Ovary (tissue), 9 donors: Measurements from ENCODE around the gene RSAD2. TPM values are rescaled to one million over a fixed set of nuclear protein-coding genes. Genes with fewer than 3 reads are reported as not detected.

Experiments used
- DNase-seq, 5 donors: peaks; one replicate each; pipeline ENCODE4 v3.0.0-alpha.2; 2019 to 2020
- H3K27ac ChIP-seq, 2 donors: fragments of 200-600 bp; one replicate each; pipeline versions ENCODE4 v1.5.1 to v1.8.0; 2019 to 2022
- H3K27me3 ChIP-seq: fragments of 200-600 bp; one replicate; pipeline ENCODE4 v1.8.0; 2022
- H3K36me3 ChIP-seq: fragments of 200-600 bp; sonication (generic); one replicate; pipeline ENCODE4 v1.5.1; 2019
- H3K4me1 ChIP-seq: one replicate; pipeline ENCODE4 v1.8.1; 2013; ENCODE audit warnings: mild to moderate bottlenecking, moderate library complexity; ENCODE audit not compliant: insufficient read depth
- H3K4me3 ChIP-seq: fragments of 200-600 bp; sonication (generic); one replicate; pipeline ENCODE4 v1.5.1; 2017
- H3K9me3 ChIP-seq, 2 donors: fragments of 200-600 bp in 1 of 2; sonication (generic) in 1 of 2; one replicate each; pipeline versions ENCODE4 v1.5.1 to v1.8.1; 2013 to 2019; ENCODE audit warnings: mild to moderate bottlenecking in 1 of 2, moderate library complexity in 1 of 2
- EP300 ChIP-seq: sonication (generic); formaldehyde crosslinking; IDR thresholded peaks from one replicate; pipeline ENCODE4 v1.6.1; 2017; ENCODE audit warnings: antibody characterized with exemption
- POLR2A ChIP-seq: fragments of 450-650 bp; IDR thresholded peaks from one replicate; pipeline ENCODE4 v1.6.1; 2017; ENCODE audit warnings: antibody characterized with exemption, mild to moderate bottlenecking, moderate library complexity
- WGBS, 3 donors: extraction: QIAGEN DNeasy Blood & Tissue Kit in 1 of 3; methylation state at CpG; one replicate each; pipeline versions ENCODE4 v1.1.5 to v1.1.7; 2013 to 2017; 5-methylcytosine and 5-hydroxymethylcytosine counted together
- intact Hi-C, 4 donors: fragments of 100-400 bp; cut with DNase I; formaldehyde crosslinking; loops; one replicate each; pipeline versions ENCODE4 v1.11.0 to v1.15.1; 2022 to 2023
- polyA plus RNA-seq, 2 donors: library from polyadenylated mRNA; stranded (reverse); fragments of 200-250 nt in 1 of 2; fragments of 350-450 nt in 1 of 2; fragmentation: Illumina TruSeq in 1 of 2; extraction: RNeasy Lipid Tissue Mini Kit (QIAGEN cat#74804) in 1 of 2; gene quantifications; one replicate each; pipeline ENCODE4 v1.2.3, GENCODE V29; 2013 to 2014
- total RNA-seq, 7 donors: library from RNA; depleted of rRNA in 2 of 7; stranded (reverse); fragments of >200 nt in 2 of 7; fragmentation: NEBNext Ultra II Directional in 3 of 7; extraction: Animal tissue kit (Norgen Biotek cat#: 25700) in 3 of 7; gene quantifications; one replicate each; pipeline versions ENCODE4 v1.1.0 to v1.2.4, GENCODE V29; 2016 to 2023
- TF ChIP-seq, protein P1 (sequence below), 3 donors: fragments of 450-650 bp in 2 of 3; fragments of 200-600 bp in 1 of 3; IDR thresholded peaks; one replicate each; pipeline versions ENCODE4 v1.5.1 to v1.8.0; 2016 to 2022; ENCODE audit warnings: antibody characterized with exemption in 3 of 3, mild to moderate bottlenecking in 1 of 3
- donor health status: DM: no; HTN: no; CAD: no; lungs with moderate emphysema.
- donor health status: DM: no; HTN: no; CAD: no.
- donor health status: Bipolar disorder and iron deficiency.
- donor health status: DM: yes; HTN: yes; CAD: no.
- donor health status: DM: no; HTN: no; CAD: no.
- donor health status: DM: yes; HTN: yes; CAD: no.

The RSAD2 gene
- total and polyA plus RNA-seq, 9 donors = 1.9 to 11.1 (median 4.7) TPM

DNA sequence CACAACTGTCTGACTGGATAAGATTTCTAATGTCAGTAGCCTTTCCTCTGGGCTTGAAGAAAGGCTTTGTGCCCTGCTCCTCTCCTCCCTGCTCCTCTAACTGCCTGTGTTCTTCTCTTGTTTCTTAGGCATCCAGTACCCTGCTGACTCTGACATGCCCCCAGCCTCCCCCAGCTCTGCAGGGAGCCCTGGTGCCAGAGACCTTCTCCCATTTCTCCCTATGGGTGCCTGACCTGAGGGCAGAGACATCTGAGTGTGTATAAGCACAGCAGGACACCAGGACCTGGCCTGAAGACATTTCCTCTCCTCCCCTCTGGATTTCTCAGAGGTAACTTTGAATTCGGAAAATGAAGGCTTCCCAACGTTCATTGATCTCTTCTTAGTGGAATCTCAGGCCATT, 63.2 kb downstream of the RSAD2 start:
- H3K4me3 ChIP-seq = no peak overlapping the region
- no peaks in the 10 kb centered on the region for H3K36me3 ChIP-seq
- no peak for DNase-seq
- 84 to 98% (median 89%) methylated on average over 2 of the region's 2 CpGs for WGBS, 3 donors
- H3K27ac ChIP-seq = no peak overlapping the region
- intact Hi-C loops = no loop called here
- peaks cover 2% of the 10 kb centered on the region for H3K4me1 ChIP-seq
- no peaks in the 10 kb centered on the region for H3K27me3 ChIP-seq
- no peak for TF ChIP-seq POLR2A
- no peak for TF ChIP-seq EP300
- TF ChIP-seq, protein P1, sequence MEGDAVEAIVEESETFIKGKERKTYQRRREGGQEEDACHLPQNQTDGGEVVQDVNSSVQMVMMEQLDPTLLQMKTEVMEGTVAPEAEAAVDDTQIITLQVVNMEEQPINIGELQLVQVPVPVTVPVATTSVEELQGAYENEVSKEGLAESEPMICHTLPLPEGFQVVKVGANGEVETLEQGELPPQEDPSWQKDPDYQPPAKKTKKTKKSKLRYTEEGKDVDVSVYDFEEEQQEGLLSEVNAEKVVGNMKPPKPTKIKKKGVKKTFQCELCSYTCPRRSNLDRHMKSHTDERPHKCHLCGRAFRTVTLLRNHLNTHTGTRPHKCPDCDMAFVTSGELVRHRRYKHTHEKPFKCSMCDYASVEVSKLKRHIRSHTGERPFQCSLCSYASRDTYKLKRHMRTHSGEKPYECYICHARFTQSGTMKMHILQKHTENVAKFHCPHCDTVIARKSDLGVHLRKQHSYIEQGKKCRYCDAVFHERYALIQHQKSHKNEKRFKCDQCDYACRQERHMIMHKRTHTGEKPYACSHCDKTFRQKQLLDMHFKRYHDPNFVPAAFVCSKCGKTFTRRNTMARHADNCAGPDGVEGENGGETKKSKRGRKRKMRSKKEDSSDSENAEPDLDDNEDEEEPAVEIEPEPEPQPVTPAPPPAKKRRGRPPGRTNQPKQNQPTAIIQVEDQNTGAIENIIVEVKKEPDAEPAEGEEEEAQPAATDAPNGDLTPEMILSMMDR (IDR thresholded peaks at IDR 0.05) = no peak
- no peaks in the 10 kb centered on the region for H3K9me3 ChIP-seq

DNA sequence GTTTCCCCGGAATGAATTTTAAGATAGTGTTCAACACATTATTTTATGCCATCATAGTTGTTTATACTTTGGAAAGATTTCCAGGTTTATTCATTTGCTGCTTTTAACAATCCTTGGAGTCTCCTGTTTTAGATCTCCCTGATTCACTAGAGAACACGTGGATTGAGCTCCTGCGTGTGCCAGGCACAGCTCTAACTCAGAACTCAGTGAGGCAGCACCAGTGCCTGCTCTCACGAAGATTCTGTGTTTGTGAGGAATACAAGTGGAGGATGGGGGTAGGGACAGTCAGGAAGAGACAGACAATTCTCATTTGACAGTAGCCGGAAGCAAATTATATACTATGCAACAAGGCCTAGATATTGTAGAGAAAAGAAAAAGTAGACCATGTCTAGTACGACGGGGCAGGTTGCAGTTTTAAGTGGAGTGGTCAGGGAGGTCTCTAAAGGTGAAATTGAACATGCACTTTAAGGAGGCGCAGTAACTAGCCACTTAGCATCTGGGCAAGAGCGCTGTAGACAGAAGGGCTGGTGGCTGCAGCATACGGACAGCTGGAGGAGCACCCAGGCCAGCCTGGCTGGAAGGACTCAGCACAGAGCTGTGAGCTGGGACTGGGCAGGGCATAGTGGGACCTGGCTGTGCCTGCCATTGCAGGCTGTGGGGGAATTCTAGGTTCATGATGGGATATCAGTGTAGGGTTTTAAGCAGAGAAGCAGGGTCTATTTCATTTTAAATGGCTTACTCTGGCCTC, 63.9 kb downstream of the RSAD2 start:
- H3K27ac ChIP-seq = no peak overlapping the region
- no peaks in the 10 kb centered on the region for H3K36me3 ChIP-seq
- no peak overlapping the region for H3K4me3 ChIP-seq
- DNase-seq = no peak
- TF ChIP-seq EP300 (no peak), POLR2A (no peak)
- TF ChIP-seq, protein P1 (IDR thresholded peaks at IDR 0.05) = no peak
- 94 to 96% (median 96%) methylated on average over 10 of the region's 10 CpGs for WGBS, 3 donors
- intact Hi-C loops = no loop called here
- no peaks in the 10 kb centered on the region for H3K9me3 ChIP-seq
- peaks cover 2% of the 10 kb centered on the region for H3K4me1 ChIP-seq
- no peaks in the 10 kb centered on the region for H3K27me3 ChIP-seq

DNA sequence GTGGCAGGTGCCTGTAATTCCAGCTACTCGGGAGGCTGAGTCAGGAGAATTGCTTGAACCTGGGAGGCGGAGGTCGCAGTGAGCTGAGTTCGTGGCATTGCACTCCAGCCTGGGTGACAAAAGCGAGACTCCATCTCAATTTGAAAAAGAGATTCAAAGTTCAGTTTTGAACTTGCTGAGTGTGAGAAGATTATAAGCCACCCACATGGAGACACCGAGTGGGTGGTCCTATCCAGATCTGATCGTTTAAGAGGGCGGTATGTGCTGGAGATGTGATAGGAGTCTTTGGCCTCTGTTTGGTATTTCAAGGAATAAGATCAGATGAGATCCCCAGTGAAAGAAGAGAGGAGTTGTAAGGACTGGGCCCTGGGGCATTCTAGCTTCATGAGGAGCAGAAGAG, 65.3 kb downstream of the RSAD2 start:
- Histone ChIP-seq H3K4me3 (no peak overlapping the region), H3K9me3 (no peaks in the 10 kb centered on the region), H3K27ac (no peak overlapping the region), H3K4me1 (peaks cover 2% of the 10 kb centered on the region), H3K27me3 (no peaks in the 10 kb centered on the region), H3K36me3 (no peaks in the 10 kb centered on the region)
- TF ChIP-seq, protein P1 (IDR thresholded peaks at IDR 0.05) = no peak
- TF ChIP-seq EP300 = no peak
- no peak for TF ChIP-seq POLR2A
- DNase-seq = no peak
- 81 to 93% (median 89%) methylated on average over 8 of the region's 8 CpGs for WGBS, 3 donors
- intact Hi-C loops = no loop called here

DNA sequence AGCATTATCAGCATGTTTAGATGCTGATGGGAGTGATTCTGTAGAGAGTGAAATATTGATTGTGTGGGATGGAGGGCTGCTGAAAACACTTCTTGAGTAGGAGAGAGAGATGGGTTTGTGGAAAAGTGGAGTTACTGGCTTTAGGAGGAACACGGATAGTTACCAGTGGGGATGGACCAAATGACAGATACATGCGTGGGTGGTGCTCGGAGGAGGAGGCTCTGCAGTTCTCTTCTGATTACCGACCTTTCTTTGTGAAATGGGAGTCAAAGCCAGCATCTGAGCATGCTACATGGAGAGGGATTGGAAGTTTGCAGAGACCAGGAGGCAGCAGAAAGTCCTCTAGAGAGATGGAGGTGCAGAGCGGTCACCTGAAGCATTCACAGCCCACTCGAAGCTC, 65.9 kb downstream of the RSAD2 start:
- Histone ChIP-seq H3K27ac (peak overlapping the region in 1 of 2 donors; percentile 21), H3K9me3 (no peaks in the 10 kb centered on the region), H3K4me1 (peaks cover 2% of the 10 kb centered on the region), H3K36me3 (no peaks in the 10 kb centered on the region), H3K4me3 (no peak overlapping the region), H3K27me3 (no peaks in the 10 kb centered on the region)
- intact Hi-C loops = no loop called here
- WGBS, 3 donors = 57 to 68% (median 61%) methylated on average over 6 of the region's 6 CpGs
- DNase-seq = peak in 1 of 5 donors; percentile 12
- TF ChIP-seq POLR2A = no peak
- TF ChIP-seq, protein P1 (IDR thresholded peaks at IDR 0.05) = no peak
- no peak for TF ChIP-seq EP300
